ENCODE results near the gene SLC16A4.
"Not testable (repeated sequence)": the region's sequence is repeated elsewhere in the genome, so short reads cannot be mapped to it uniquely, and the experiment has no call there.

Gene SLC16A4

GRCh38 chr1:110390692-110391245, at the start of gene SLC16A4:
TSS of gene SLC16A4 (minus strand) at chr1:110391026. CDS start at chr1:110389323, 1,703 bp downstream.
- no peak for DNase-seq

- DNase-seq: not testable (repeated sequence)
Measured at GRCh38 chr1:110439873-110440272, 49.0 kb upstream of the SLC16A4 start.

- DNase-seq: no peak
Measured at GRCh38 chr1:110438893-110439292, 48.1 kb upstream of the SLC16A4 start.

- DNase-seq: not testable (repeated sequence)
Measured at GRCh38 chr1:110437645-110438299, 46.9 kb upstream of the SLC16A4 start.

GRCh38 chr1:110436635-110437034, 45.8 kb upstream of the SLC16A4 start:
- no peak for DNase-seq

GRCh38 chr1:110434946-110435345, 44.1 kb upstream of the SLC16A4 start:
- no peak for DNase-seq

- peak; percentile 84 for DNase-seq
Measured at GRCh38 chr1:110433803-110434202, 43.0 kb upstream of the SLC16A4 start.

GRCh38 chr1:110433213-110433612, 42.4 kb upstream of the SLC16A4 start:
- no peak for DNase-seq

GRCh38 chr1:110430901-110431300, 40.1 kb upstream of the SLC16A4 start:
- DNase-seq: no peak

GRCh38 chr1:110430366-110430765, 39.5 kb upstream of the SLC16A4 start:
- DNase-seq: peak; percentile 49

- no peak for DNase-seq
Measured at GRCh38 chr1:110428946-110429345, 38.1 kb upstream of the SLC16A4 start.

- DNase-seq: peak; percentile 39
Measured at GRCh38 chr1:110426854-110427253, 36.0 kb upstream of the SLC16A4 start.

- DNase-seq: no peak
Measured at GRCh38 chr1:110425612-110426152, 34.9 kb upstream of the SLC16A4 start.

GRCh38 chr1:110424699-110425611, 34.1 kb upstream of the SLC16A4 start:
- DNase-seq: no peak

- peak; percentile 68 for DNase-seq
Measured at GRCh38 chr1:110420874-110421793, 30.3 kb upstream of the SLC16A4 start.

GRCh38 chr1:110420023-110420662, 29.3 kb upstream of the SLC16A4 start:
- DNase-seq: no peak

GRCh38 chr1:110418729-110419128, 27.9 kb upstream of the SLC16A4 start:
- no peak for DNase-seq

GRCh38 chr1:110413045-110413444, 22.2 kb upstream of the SLC16A4 start:
- not testable (repeated sequence) for DNase-seq

GRCh38 chr1:110412576-110412975, 21.8 kb upstream of the SLC16A4 start:
- peak; percentile 79 for DNase-seq

GRCh38 chr1:110411173-110411735, 20.4 kb upstream of the SLC16A4 start:
- no peak for DNase-seq

- no peak for DNase-seq
Measured at GRCh38 chr1:110409316-110409715, 18.5 kb upstream of the SLC16A4 start.
